ENCODE data around the gene SLFN12L. TPM values are rescaled to one million over a fixed set of nuclear protein-coding genes. Genes with fewer than 3 reads are reported as not detected.
"Not testable (repeated sequence)": the region's sequence is repeated elsewhere in the genome, so short reads cannot be mapped to it uniquely, and the experiment has no call there.

Gene SLFN12L
- polyA plus RNA-seq, 1 of the 3 experiments (the other 2 are of a cell fraction) = not detected

DNA sequence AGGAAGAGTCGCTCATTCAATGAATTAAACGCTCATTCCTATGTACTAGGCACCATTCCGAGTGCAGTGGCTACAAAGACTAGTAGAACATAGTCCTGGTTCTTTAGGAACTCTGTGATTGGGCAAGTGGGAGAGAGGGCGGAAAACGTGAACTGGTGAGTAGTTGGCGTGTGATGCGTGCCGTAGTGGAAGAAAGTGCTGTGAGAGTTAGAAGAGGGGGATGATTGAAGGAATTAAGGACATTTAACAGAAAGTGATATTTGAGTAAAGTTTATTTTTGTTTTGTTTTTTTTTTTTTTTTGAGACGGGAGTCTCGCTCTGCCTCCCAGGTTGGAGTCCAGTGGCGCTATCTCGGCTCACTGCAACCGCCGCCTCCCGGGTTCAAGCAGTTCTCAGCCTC lies 31.1 kb upstream of the SLFN12L start:
- H3F3A ChIP-seq (replicated peaks; ENCODE audit: insufficient read depth) = peaks cover 3% of the 10 kb centered on the region
- peak overlapping the region; percentile 67 to 82 for H3K4me3 ChIP-seq (ENCODE audit: low read depth in 2 of 2, low read length in 1 of 2)
- no peaks in the 10 kb centered on the region; the same call in 1 of the 2 replicates for H3K27me3 ChIP-seq (ENCODE audit: insufficient read depth)
- H3K79me2 ChIP-seq (ENCODE audit: insufficient read depth) = peaks cover 44% of the 10 kb centered on the region
- peak; percentile 27 for DNase-seq
- H3K9ac ChIP-seq = peak overlapping the region; percentile 79
- peak overlapping the region; percentile 90 for H2AFZ ChIP-seq (ENCODE audit: low read depth)
- peak overlapping the region in 1 of 2 experiments; percentile 59; a peak in 2 of 4 replicates for H3K27ac ChIP-seq (ENCODE audit: low read depth in 2 of 2, low read length in 1 of 2)
- H3K36me3 ChIP-seq (replicated peaks in 1 of 2; ENCODE audit: control insufficient read depth in 1 of 2, insufficient read depth in 2 of 2, low read length in 1 of 2) = peaks cover 0 to under 1% of the 10 kb centered on the region in 2 experiments
- H3K9me2 ChIP-seq = no peaks in the 10 kb centered on the region
- ChIA-PET POLR2A (interaction anchor here (0.6 to 1.2 kb wide), 3 partner anchors 10 to 19 kb away, joined by 3 to 18 read pairs (median 4); partner anchors contain the start of genes AP2B1 and PEX12), CTCF (interaction anchor here (1.0 to 1.6 kb wide), 3 partner anchors 29 to 45 kb away, joined by 3 to 4 read pairs (median 3); no protein-coding TSS in a partner anchor)
- TF ChIP-seq SIN3A (IDR thresholded peaks at IDR 0.05; ENCODE audit: borderline replicate concordance, low read depth, low read length) = 0 out of 2 replicates have a peak, but pooled peaks have one; percentile 58
- TF ChIP-seq MXI1 (IDR thresholded peaks at IDR 0.05; ENCODE audit: low read depth, low read length) = peak; percentile 37; the same call in 1 of the 2 replicates
- no peak for TF ChIP-seq TAF1 (IDR thresholded peaks at IDR 0.05; ENCODE audit: borderline replicate concordance, low read depth, low read length)
- TF ChIP-seq YY1 (IDR thresholded peaks at IDR 0.05; ENCODE audit: low read depth) = no peak
- TF ChIP-seq, protein P1, sequence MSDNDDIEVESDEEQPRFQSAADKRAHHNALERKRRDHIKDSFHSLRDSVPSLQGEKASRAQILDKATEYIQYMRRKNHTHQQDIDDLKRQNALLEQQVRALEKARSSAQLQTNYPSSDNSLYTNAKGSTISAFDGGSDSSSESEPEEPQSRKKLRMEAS (IDR thresholded peaks at IDR 0.05; ENCODE audit: low read depth) = 0 out of 2 replicates have a peak, but pooled peaks have one; percentile 21
- whole genome bisulfite sequencing (ENCODE audit: low lambda C conversion rate) = 17% methylated on average over 15 of the region's 15 CpGs
- H3K4me1 ChIP-seq (ENCODE audit: control insufficient read depth in 1 of 2, insufficient read depth in 2 of 2, low read depth in 1 of 2, low read length in 1 of 2) = peaks cover 0 to 10% of the 10 kb centered on the region in 2 experiments; a peak in 2 of 4 replicates
- no peaks in the 10 kb centered on the region for H4K20me1 ChIP-seq (ENCODE audit: insufficient read depth)
- no peaks in the 10 kb centered on the region for H3K9me3 ChIP-seq
- H3K4me2 ChIP-seq = peak overlapping the region; percentile 88

GRCh38 chr17:35566968-35567367 lies 29.5 kb upstream of the SLFN12L start:
- no peaks in the 10 kb centered on the region for H3K9me2 ChIP-seq
- peaks cover 13% of the 10 kb centered on the region; the same call in 1 of the 2 replicates for H3K27me3 ChIP-seq (ENCODE audit: insufficient read depth)
- H3K9ac ChIP-seq = no peak overlapping the region
- H3K27ac ChIP-seq (ENCODE audit: low read depth in 2 of 2, low read length in 1 of 2) = no peak overlapping the region
- TF ChIP-seq TAF1 (IDR thresholded peaks at IDR 0.05; ENCODE audit: borderline replicate concordance, low read depth, low read length) = no peak
- TF ChIP-seq POLR2AphosphoS5 (IDR thresholded peaks at IDR 0.05; ENCODE audit: low read depth, low read length) = no peak
- no peak for TF ChIP-seq MXI1 (IDR thresholded peaks at IDR 0.05; ENCODE audit: low read depth, low read length)
- no peak for TF ChIP-seq CHD2 (IDR thresholded peaks at IDR 0.05; ENCODE audit: low read length, partially characterized antibody)
- no peaks in the 10 kb centered on the region for H3K9me3 ChIP-seq
- peaks cover 0 to 10% of the 10 kb centered on the region in 2 experiments; a peak in 2 of 4 replicates for H3K4me1 ChIP-seq (ENCODE audit: control insufficient read depth in 1 of 2, insufficient read depth in 2 of 2, low read depth in 1 of 2, low read length in 1 of 2)
- peak overlapping the region; percentile 88 for H2AFZ ChIP-seq (ENCODE audit: low read depth)
- WGBS (ENCODE audit: low lambda C conversion rate) = 45% methylated on average over 11 of the region's 11 CpGs
- peak overlapping the region; percentile 67 to 82 for H3K4me3 ChIP-seq (ENCODE audit: low read depth in 2 of 2, low read length in 1 of 2)
- no peaks in the 10 kb centered on the region for H4K20me1 ChIP-seq (ENCODE audit: insufficient read depth)
- no peak for DNase-seq
- peak overlapping the region; percentile 88 for H3K4me2 ChIP-seq
- H3F3A ChIP-seq (replicated peaks; ENCODE audit: insufficient read depth) = peaks cover 3% of the 10 kb centered on the region
- POLR2A ChIA-PET = no interaction called here
- no peaks in the 10 kb centered on the region for H3K36me3 ChIP-seq (replicated peaks in 1 of 2; ENCODE audit: control insufficient read depth in 1 of 2, insufficient read depth in 2 of 2, low read length in 1 of 2)
- peaks cover 40% of the 10 kb centered on the region for H3K79me2 ChIP-seq (ENCODE audit: insufficient read depth)
- CTCF ChIA-PET = interaction anchor here (0.6 to 1.6 kb wide), 2 partner anchors 28 to 250 kb away, joined by 3 to 4 read pairs; no protein-coding TSS in a partner anchor

GRCh38 chr17:35563181-35563580 lies 25.7 kb upstream of the SLFN12L start:
- H3K27me3 ChIP-seq (ENCODE audit: insufficient read depth) = peaks cover 21% of the 10 kb centered on the region; the same call in 1 of the 2 replicates

More at GRCh38 chr17:35563181-35563580, 25.7 kb upstream of the SLFN12L start:
- H3K4me2 ChIP-seq; DNase-seq; H3K27ac ChIP-seq (ENCODE audit: low read depth in 2 of 2, low read length in 1 of 2); H3K9ac ChIP-seq; H3K79me2 ChIP-seq (ENCODE audit: insufficient read depth); H3K4me3 ChIP-seq (ENCODE audit: low read depth in 2 of 2, low read length in 1 of 2); H2AFZ ChIP-seq (ENCODE audit: low read depth); H3K9me3 ChIP-seq; H3F3A ChIP-seq (replicated peaks; ENCODE audit: insufficient read depth); H3K36me3 ChIP-seq (replicated peaks in 1 of 2; ENCODE audit: control insufficient read depth in 1 of 2, insufficient read depth in 2 of 2, low read length in 1 of 2); POLR2A ChIA-PET; H4K20me1 ChIP-seq (ENCODE audit: insufficient read depth); H3K9me2 ChIP-seq; H3K4me1 ChIP-seq (ENCODE audit: control insufficient read depth in 1 of 2, insufficient read depth in 2 of 2, low read depth in 1 of 2, low read length in 1 of 2): not testable (repeated sequence)
- CTCF ChIA-PET = interaction anchor here (0.7 to 2.2 kb wide), 2 partner anchors 184 to 230 kb away, joined by 3 to 12 read pairs; no protein-coding TSS in a partner anchor
- WGBS (ENCODE audit: low lambda C conversion rate) = 24% methylated on average over 15 of the region's 16 CpGs
